Vagina (tissue), 2 donors: ENCODE results near the gene LRRC9. TPM values are rescaled to one million over a fixed set of nuclear protein-coding genes. Genes with fewer than 3 reads are reported as not detected.
"Not testable (repeated sequence)": the region's sequence is repeated elsewhere in the genome, so short reads cannot be mapped to it uniquely, and the experiment has no call there.

Experiments used
- DNase-seq, 2 donors: peaks; one replicate each; pipeline ENCODE4 v3.0.0-alpha.2; 2017; ENCODE audit errors: extremely low spot score in 2 of 2
- H3K27ac ChIP-seq: fragments of 200-600 bp; sonication (generic); one replicate; pipeline ENCODE4 v1.5.1; 2019
- H3K27me3 ChIP-seq: fragments of 200-600 bp; sonication (generic); one replicate; pipeline ENCODE4 v1.5.1; 2019
- H3K36me3 ChIP-seq, 2 donors: fragments of 200-600 bp; sonication (generic); one replicate each; pipeline ENCODE4 v1.5.1; 2017 to 2019
- H3K4me1 ChIP-seq: fragments of 200-600 bp; sonication (generic); one replicate; pipeline ENCODE4 v1.5.1; 2019
- H3K4me3 ChIP-seq, 2 donors: fragments of 200-600 bp; sonication (generic); 1 replicate in 1 of 2; 2 replicates in 1 of 2; pipeline ENCODE4 v1.5.1; 2016 to 2019
- H3K9me3 ChIP-seq: fragments of 200-600 bp; sonication (generic); one replicate; pipeline ENCODE4 v1.5.1; 2019
- CTCF ChIP-seq, 3 experiments: fragments of 450-650 bp in 2 of 3; fragments of 200-600 bp in 1 of 3; sonication (generic) in 1 of 3; IDR thresholded peaks; one replicate each; pipeline ENCODE4 v1.5.1; 2017 to 2019; ENCODE audit warnings: antibody characterized with exemption in 3 of 3, mild to moderate bottlenecking in 2 of 3, moderate library complexity in 2 of 3
- POLR2A ChIP-seq, 2 donors: fragments of 450-650 bp; IDR thresholded peaks; one replicate each; pipeline ENCODE4 v1.6.1; 2017; ENCODE audit warnings: antibody characterized with exemption in 2 of 2, mild to moderate bottlenecking in 2 of 2, moderate library complexity in 2 of 2
- POLR2AphosphoS5 ChIP-seq, 2 donors: sonication (generic); formaldehyde crosslinking; IDR thresholded peaks; one replicate each; pipeline ENCODE4 v1.9.0; 2017; ENCODE audit warnings: antibody characterized with exemption in 2 of 2, mild to moderate bottlenecking in 2 of 2, low read depth in 1 of 2; ENCODE audit not compliant: insufficient read depth in 1 of 2
- intact Hi-C: fragments of 100-400 bp; cut with DNase I; formaldehyde crosslinking; loops from one replicate; pipeline ENCODE4 v1.15.1; 2023
- total RNA-seq: library from RNA; depleted of rRNA; stranded (reverse); fragments of >200 nt; gene quantifications from one replicate; pipeline ENCODE4 v1.2.3, GENCODE V29; 2016

The LRRC9 gene
- total RNA-seq, 1 donor from 2014 or later, result 3.2 TPM

- no peaks in the 10 kb centered on the region for H3K27me3 ChIP-seq
- H3K4me3 ChIP-seq, result no peak overlapping the region
- intact Hi-C loops, result no loop called here
- no peak overlapping the region for H3K27ac ChIP-seq
- no peaks in the 10 kb centered on the region for H3K36me3 ChIP-seq
- H3K9me3 ChIP-seq, result no peaks in the 10 kb centered on the region
- no peaks in the 10 kb centered on the region for H3K4me1 ChIP-seq
- DNase-seq, result no peak
- TF ChIP-seq POLR2A (IDR thresholded peaks at IDR 0.05) (no peak), CTCF (IDR thresholded peaks at IDR 0.05) (no peak), POLR2AphosphoS5 (IDR thresholded peaks at IDR 0.05; ENCODE audit: insufficient read depth in 1 of 2, low read depth in 1 of 2) (no peak)
These were observed 78.6 kb downstream of the LRRC9 start for GRCh38 chr14:59998564-59998963.

GRCh38 chr14:60002819-60003492, 83.0 kb downstream of the LRRC9 start:
- no peaks in the 10 kb centered on the region for H3K4me1 ChIP-seq
- DNase-seq, result no peak
- H3K4me3 ChIP-seq, result no peak overlapping the region
- intact Hi-C loops, result no loop called here
- H3K9me3 ChIP-seq, result no peaks in the 10 kb centered on the region
- H3K27me3 ChIP-seq, result no peaks in the 10 kb centered on the region
- H3K36me3 ChIP-seq, result no peaks in the 10 kb centered on the region
- no peak overlapping the region for H3K27ac ChIP-seq
- TF ChIP-seq POLR2AphosphoS5 (IDR thresholded peaks at IDR 0.05; ENCODE audit: insufficient read depth in 1 of 2, low read depth in 1 of 2) (no peak), POLR2A (IDR thresholded peaks at IDR 0.05) (no peak), CTCF (IDR thresholded peaks at IDR 0.05) (no peak)

- Histone ChIP-seq H3K4me1 (no peaks in the 10 kb centered on the region), H3K4me3 (no peak overlapping the region), H3K36me3 (no peaks in the 10 kb centered on the region), H3K27ac (no peak overlapping the region), H3K9me3 (no peaks in the 10 kb centered on the region), H3K27me3 (no peaks in the 10 kb centered on the region)
- no peak for TF ChIP-seq CTCF (IDR thresholded peaks at IDR 0.05)
- no peak for TF ChIP-seq POLR2A (IDR thresholded peaks at IDR 0.05)
- TF ChIP-seq POLR2AphosphoS5 (IDR thresholded peaks at IDR 0.05; ENCODE audit: insufficient read depth in 1 of 2, low read depth in 1 of 2), result no peak
- DNase-seq, result no peak
- intact Hi-C loops, result no loop called here
These were observed 84.0 kb downstream of the LRRC9 start for GRCh38 chr14:60003991-60004390.

GRCh38 chr14:60008042-60008441, 88.1 kb downstream of the LRRC9 start:
- H3K36me3 ChIP-seq, result no peaks in the 10 kb centered on the region
- no peak for TF ChIP-seq CTCF (IDR thresholded peaks at IDR 0.05)
- no peak for TF ChIP-seq POLR2A (IDR thresholded peaks at IDR 0.05)
- no peak for TF ChIP-seq POLR2AphosphoS5 (IDR thresholded peaks at IDR 0.05; ENCODE audit: insufficient read depth in 1 of 2, low read depth in 1 of 2)
- H3K9me3 ChIP-seq, result no peaks in the 10 kb centered on the region
- no peak overlapping the region for H3K27ac ChIP-seq
- no peak overlapping the region for H3K4me3 ChIP-seq
- no peaks in the 10 kb centered on the region for H3K27me3 ChIP-seq
- H3K4me1 ChIP-seq, result no peaks in the 10 kb centered on the region
- intact Hi-C loops, result no loop called here
- DNase-seq, result no peak

GRCh38 chr14:60010263-60010662, 90.3 kb downstream of the LRRC9 start:
- H3K36me3 ChIP-seq, DNase-seq, H3K4me1 ChIP-seq, H3K27ac ChIP-seq, intact Hi-C loops, H3K9me3 ChIP-seq, H3K4me3 ChIP-seq, H3K27me3 ChIP-seq: not testable (repeated sequence)
